HL-60 (cell line): Measurements from ENCODE around the gene CCDC195.

ENCODE experiments used
- DNase-seq, 2 experiments: peaks; one replicate each; pipeline ENCODE4 v3.0.0-alpha.2; 2010 to 2020; ENCODE audit warnings: low read depth in 1 of 2, low spot score in 1 of 2
- H3K27ac ChIP-seq: fragments of 250-450 bp; sonication (Bioruptor Pico); replicated peaks from 2 replicates; pipeline ENCODE4 v1.5.1; 2020; ENCODE audit warnings: mild to moderate bottlenecking, moderate library complexity
- H3K27me3 ChIP-seq: fragments of 250-450 bp; sonication (Bioruptor Pico); 2 replicates; pipeline ENCODE4 v1.5.1; 2021; ENCODE audit warnings: mild to moderate bottlenecking, moderate library complexity; ENCODE audit not compliant: insufficient read depth, poor library complexity, severe bottlenecking
- H3K4me3 ChIP-seq: replicated peaks from 2 replicates; pipeline ENCODE4 v1.5.1; 2011; ENCODE audit warnings: mild to moderate bottlenecking, control low read depth, low read length; ENCODE audit not compliant: insufficient read depth
- CTCF ChIP-seq: IDR thresholded peaks from one replicate; pipeline ENCODE4 v1.5.1; 2011; ENCODE audit warnings: low read length, control low read depth, inconsistent platforms; ENCODE audit not compliant: insufficient read depth
- GABPA ChIP-seq: IDR thresholded peaks from 2 replicates; pipeline ENCODE4 v1.6.1; 2012; ENCODE audit warnings: low read depth
- POLR2AphosphoS5 ChIP-seq: IDR thresholded peaks from 2 replicates; pipeline ENCODE4 v1.6.1; 2012; ENCODE audit warnings: low read depth
- REST ChIP-seq: IDR thresholded peaks from 2 replicates; pipeline ENCODE4 v1.6.1; 2012; ENCODE audit warnings: low read depth; ENCODE audit not compliant: insufficient replicate concordance
- SPI1 ChIP-seq: IDR thresholded peaks from 2 replicates; pipeline ENCODE4 v1.6.1; 2012; ENCODE audit warnings: low read depth, mild to moderate bottlenecking, borderline replicate concordance

CCDC195 gene

GRCh38 chr2:224753743-224754540 lies 37.8 kb upstream of the CCDC195 start:
- Histone ChIP-seq H3K4me3 (no peak overlapping the region), H3K27me3 (no peaks in the 10 kb centered on the region), H3K27ac (no peak overlapping the region)
- DNase-seq: no peak
- TF ChIP-seq CTCF (no peak), SPI1 (no peak), POLR2AphosphoS5 (no peak), GABPA (no peak), REST (no peak)

- H3K27ac ChIP-seq: no peak overlapping the region
- H3K4me3 ChIP-seq: no peak overlapping the region
- DNase-seq: no peak
- no peak for TF ChIP-seq SPI1
- TF ChIP-seq REST: no peak
- TF ChIP-seq GABPA: no peak
- TF ChIP-seq POLR2AphosphoS5: no peak
- TF ChIP-seq CTCF: no peak
- H3K27me3 ChIP-seq: no peaks in the 10 kb centered on the region
These were observed 36.0 kb upstream of the CCDC195 start for GRCh38 chr2:224751996-224752698.

- TF ChIP-seq SPI1 (no peak), GABPA (no peak), POLR2AphosphoS5 (no peak)
- H3K27ac ChIP-seq: no peak overlapping the region
- DNase-seq: no peak
These were observed 33.0 kb upstream of the CCDC195 start for GRCh38 chr2:224749136-224749535.

GRCh38 chr2:224747765-224748164 lies 31.6 kb upstream of the CCDC195 start:
- TF ChIP-seq REST (no peak), CTCF (no peak), POLR2AphosphoS5 (no peak), GABPA (no peak), SPI1 (no peak)
- no peak overlapping the region for H3K27ac ChIP-seq

More at GRCh38 chr2:224749136-224749535, 33.0 kb upstream of the CCDC195 start:
- Histone ChIP-seq H3K27me3 (no peaks in the 10 kb centered on the region), H3K4me3 (no peak overlapping the region)

More at GRCh38 chr2:224747765-224748164, 31.6 kb upstream of the CCDC195 start:
- no peak overlapping the region for H3K4me3 ChIP-seq
- no peak for DNase-seq
- H3K27me3 ChIP-seq: no peaks in the 10 kb centered on the region
